ENCODE measurements around the gene ADGRV1. TPM values are rescaled to one million over a fixed set of nuclear protein-coding genes. Genes with fewer than 3 reads are reported as not detected.

Gene ADGRV1
- total and polyA plus RNA-seq, 7 experiments from 2014 or later, result 0.32 to 1.1 TPM; not detected in 5

DNA sequence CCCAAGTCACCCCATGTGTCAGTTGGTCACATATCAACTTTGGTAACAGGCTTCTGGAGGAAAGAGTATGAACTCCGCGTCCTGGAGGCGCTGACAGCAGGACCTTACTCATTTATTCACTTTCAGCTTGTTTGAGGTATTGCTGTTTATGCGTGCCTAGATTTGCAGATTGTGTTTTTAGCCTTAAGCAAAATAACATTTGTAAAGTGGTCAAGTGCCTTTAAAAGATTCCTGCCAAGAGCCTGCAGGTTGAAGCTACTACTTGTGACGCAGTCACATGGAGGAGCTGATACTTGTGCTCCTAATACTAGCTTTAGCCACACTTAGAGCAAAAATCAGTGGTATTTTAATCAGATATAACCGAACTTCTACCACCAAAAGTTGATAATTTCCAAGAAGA, 351.3 kb downstream of the ADGRV1 start:
- DNase-seq (no peak), ATAC-seq (no peak)
- no peaks in the 10 kb centered on the region for H3K4me1 ChIP-seq (ENCODE audit: control insufficient read depth in 2 of 2, insufficient read depth in 2 of 2, low read length in 2 of 2)
- no peak overlapping the region for H3K4me3 ChIP-seq (ENCODE audit: low read length)
- H3K4me3 Mint-ChIP-seq, result no peak overlapping the region
- no peaks in the 10 kb centered on the region for H3K4me1 Mint-ChIP-seq
- no peak overlapping the region for H3K27ac ChIP-seq (ENCODE audit: low read depth, low read length)
- intact Hi-C loops (cut with micrococcal nuclease), result no loop called here
- ChIA-PET POLR2A (no interaction called here), CTCF (interaction anchor here (0.6 to 1.4 kb wide), 2 partner anchors 45 to 509 kb away, joined by 3 read pairs; no protein-coding TSS in a partner anchor)
- H3K27ac Mint-ChIP-seq, result no peak overlapping the region
- H3K27me3 ChIP-seq (ENCODE audit: control insufficient read depth in 2 of 2, insufficient read depth in 2 of 2, low read length in 2 of 2), result no peaks in the 10 kb centered on the region
- H3K36me3 ChIP-seq (ENCODE audit: control insufficient read depth in 2 of 3, insufficient read depth in 3 of 3, low read length in 3 of 3), result no peaks in the 10 kb centered on the region
- H3K27me3 Mint-ChIP-seq, result peaks cover 0 to 11% (median 4%) of the 10 kb centered on the region in 5 donors
- no peaks in the 10 kb centered on the region for H3K9me3 Mint-ChIP-seq
- H3K9me3 ChIP-seq (ENCODE audit: control insufficient read depth in 2 of 3, low read length in 3 of 3), result no peaks in the 10 kb centered on the region
- H3K36me3 Mint-ChIP-seq, result no peaks in the 10 kb centered on the region

DNA sequence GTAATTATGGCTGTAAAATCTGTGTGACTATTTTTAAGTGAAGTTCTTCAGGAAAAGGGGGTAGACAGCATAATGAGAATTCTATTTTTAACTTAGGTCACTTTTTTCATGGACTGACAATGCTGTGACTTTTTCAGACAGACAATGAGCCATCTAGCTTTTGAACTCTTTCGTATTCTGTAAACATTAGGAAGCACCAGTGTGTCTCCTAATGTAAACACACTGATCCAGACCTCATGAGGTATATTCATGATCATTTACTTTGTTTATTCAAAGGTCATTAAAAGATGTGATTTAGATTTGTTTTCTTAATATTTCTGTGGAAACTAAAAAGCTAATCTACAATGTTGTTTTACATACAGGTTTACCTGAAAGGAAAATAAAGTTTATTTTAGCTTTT, 352.6 kb downstream of the ADGRV1 start:
- ChIA-PET CTCF (interaction anchor here (1.4 kb wide), 1 partner anchor 508 kb away, joined by 3 read pairs; no protein-coding TSS in a partner anchor), POLR2A (no interaction called here)
- no peak for DNase-seq
- no peak overlapping the region for H3K27ac Mint-ChIP-seq
- no peaks in the 10 kb centered on the region for H3K4me1 ChIP-seq (ENCODE audit: control insufficient read depth in 2 of 2, insufficient read depth in 2 of 2, low read length in 2 of 2)
- no peaks in the 10 kb centered on the region for H3K27me3 ChIP-seq (ENCODE audit: control insufficient read depth in 2 of 2, insufficient read depth in 2 of 2, low read length in 2 of 2)
- no peaks in the 10 kb centered on the region for H3K36me3 Mint-ChIP-seq
- no peaks in the 10 kb centered on the region for H3K9me3 ChIP-seq (ENCODE audit: control insufficient read depth in 2 of 3, low read length in 3 of 3)
- no peak overlapping the region for H3K27ac ChIP-seq (ENCODE audit: low read depth, low read length)
- no peak for ATAC-seq
- peaks cover 0 to 11% (median 5%) of the 10 kb centered on the region in 5 donors for H3K27me3 Mint-ChIP-seq
- H3K4me3 ChIP-seq (ENCODE audit: low read length), result no peak overlapping the region
- H3K9me3 Mint-ChIP-seq, result no peaks in the 10 kb centered on the region
- H3K36me3 ChIP-seq (ENCODE audit: control insufficient read depth in 2 of 3, insufficient read depth in 3 of 3, low read length in 3 of 3), result no peaks in the 10 kb centered on the region
- H3K4me1 Mint-ChIP-seq, result no peaks in the 10 kb centered on the region
- H3K4me3 Mint-ChIP-seq, result no peak overlapping the region
- intact Hi-C loops (cut with micrococcal nuclease), result no loop called here

DNA sequence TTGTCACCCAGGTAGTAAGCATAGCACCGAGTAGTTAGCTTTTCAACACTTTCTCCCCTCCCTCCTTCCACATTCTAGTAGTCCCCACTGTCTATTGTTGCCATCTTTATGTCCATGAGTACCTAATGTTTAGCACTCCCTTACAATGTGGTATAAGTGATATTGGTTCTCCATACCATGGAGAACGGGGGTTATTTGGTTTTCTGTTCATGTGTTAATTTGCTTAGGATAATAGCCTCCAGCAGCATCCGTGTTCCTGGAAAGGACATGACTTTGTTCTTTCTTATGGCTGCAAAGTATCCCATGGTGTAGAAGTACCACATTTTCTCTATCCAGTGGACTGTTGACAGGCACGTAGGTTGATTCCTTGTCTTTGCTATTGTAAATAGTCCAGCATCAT, 353.9 kb downstream of the ADGRV1 start:
- CTCF ChIA-PET, result no interaction called here

DNA sequence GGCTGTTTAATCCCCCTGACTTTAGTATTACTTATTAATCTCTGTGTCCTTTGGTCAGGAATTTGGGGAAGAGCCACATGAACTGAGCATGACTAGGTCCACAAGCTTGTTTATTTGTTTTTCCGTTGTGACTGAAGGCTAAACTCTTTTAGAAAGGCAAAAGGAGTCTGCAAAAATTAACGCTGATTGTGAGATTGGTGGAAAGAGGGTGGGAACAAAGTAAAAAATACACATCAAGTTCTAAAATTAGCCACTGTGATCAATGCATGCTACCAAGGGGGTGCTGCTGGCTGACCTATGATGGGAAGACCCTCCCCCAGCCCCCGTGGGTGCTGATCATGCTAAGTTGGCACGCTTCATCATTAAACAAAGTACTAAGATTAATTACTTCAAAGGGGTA, 356.8 kb downstream of the ADGRV1 start:
- POLR2A ChIA-PET, result no interaction called here
- CTCF ChIA-PET, result no interaction called here
- DNase-seq (no peak), ATAC-seq (no peak)
- H3K9me3 ChIP-seq (ENCODE audit: control insufficient read depth in 2 of 3, low read length in 3 of 3), result no peaks in the 10 kb centered on the region
- Mint-ChIP-seq H3K36me3 (no peaks in the 10 kb centered on the region), H3K27ac (no peak overlapping the region), H3K4me3 (no peak overlapping the region), H3K9me3 (no peaks in the 10 kb centered on the region), H3K27me3 (peaks cover 0 to 12% (median 4%) of the 10 kb centered on the region in 5 donors), H3K4me1 (no peaks in the 10 kb centered on the region)
- intact Hi-C loops (cut with micrococcal nuclease), result no loop called here
- no peaks in the 10 kb centered on the region for H3K4me1 ChIP-seq (ENCODE audit: control insufficient read depth in 2 of 2, insufficient read depth in 2 of 2, low read length in 2 of 2)
- H3K4me3 ChIP-seq (ENCODE audit: low read length), result no peak overlapping the region
- H3K36me3 ChIP-seq (ENCODE audit: control insufficient read depth in 2 of 3, insufficient read depth in 3 of 3, low read length in 3 of 3), result no peaks in the 10 kb centered on the region
- H3K27ac ChIP-seq (ENCODE audit: low read depth, low read length), result no peak overlapping the region
- H3K27me3 ChIP-seq (ENCODE audit: control insufficient read depth in 2 of 2, insufficient read depth in 2 of 2, low read length in 2 of 2), result no peaks in the 10 kb centered on the region

More for the DNA sequence above, 353.9 kb downstream of the ADGRV1 start:
- POLR2A ChIA-PET, result no interaction called here
- H3K27ac Mint-ChIP-seq, result no peak overlapping the region
- Histone ChIP-seq H3K4me3 (ENCODE audit: low read length) (no peak overlapping the region), H3K4me1 (ENCODE audit: control insufficient read depth in 2 of 2, insufficient read depth in 2 of 2, low read length in 2 of 2) (no peaks in the 10 kb centered on the region), H3K27ac (ENCODE audit: low read depth, low read length) (no peak overlapping the region), H3K9me3 (ENCODE audit: control insufficient read depth in 2 of 3, low read length in 3 of 3) (no peaks in the 10 kb centered on the region), H3K27me3 (ENCODE audit: control insufficient read depth in 2 of 2, insufficient read depth in 2 of 2, low read length in 2 of 2) (no peaks in the 10 kb centered on the region), H3K36me3 (ENCODE audit: control insufficient read depth in 2 of 3, insufficient read depth in 3 of 3, low read length in 3 of 3) (no peaks in the 10 kb centered on the region)
- no peak for ATAC-seq
- no peaks in the 10 kb centered on the region for H3K4me1 Mint-ChIP-seq
- H3K36me3 Mint-ChIP-seq, result no peaks in the 10 kb centered on the region
- peaks cover 0 to 11% (median 4%) of the 10 kb centered on the region in 5 donors for H3K27me3 Mint-ChIP-seq
- intact Hi-C loops (cut with micrococcal nuclease), result no loop called here
- H3K9me3 Mint-ChIP-seq, result no peaks in the 10 kb centered on the region
- H3K4me3 Mint-ChIP-seq, result no peak overlapping the region
- DNase-seq, result no peak

DNA sequence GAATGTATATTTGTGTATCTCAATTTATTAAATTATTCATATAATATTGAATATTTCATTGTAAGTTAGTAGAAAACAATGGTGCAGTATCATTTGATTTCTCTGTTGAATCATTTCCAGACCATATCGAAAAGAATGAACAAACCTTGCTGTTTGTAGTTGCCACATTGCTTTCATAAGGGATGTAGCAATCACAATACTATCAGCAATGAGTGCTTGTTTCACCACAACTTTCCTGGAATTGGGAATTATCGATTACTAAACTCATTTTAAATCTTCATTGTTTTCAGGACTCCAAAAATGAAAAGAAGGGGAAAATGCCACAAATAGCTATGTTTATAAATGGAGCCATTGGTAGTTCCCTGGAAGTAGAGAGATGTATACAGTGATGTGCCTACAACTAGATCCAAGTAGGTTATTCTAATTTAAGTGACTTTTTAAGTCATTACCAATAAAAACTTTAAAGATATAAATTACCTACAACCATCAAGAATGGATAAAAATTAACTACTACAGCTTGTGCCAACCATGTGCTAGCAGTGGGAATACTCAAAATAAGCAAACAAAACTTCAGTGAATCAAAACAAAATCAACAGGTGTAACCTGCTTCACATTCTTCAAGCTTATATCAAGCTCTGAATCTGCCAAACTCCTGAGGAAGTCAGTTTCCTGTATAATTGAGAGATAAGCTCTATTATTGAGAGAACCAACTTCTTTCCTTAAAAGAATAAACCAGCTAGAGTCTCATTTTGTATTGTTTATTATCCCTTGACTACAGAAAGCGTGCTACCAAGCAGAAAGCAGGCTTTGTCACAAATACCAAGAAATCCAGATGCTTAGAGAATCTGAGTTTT, 358.6 kb downstream of the ADGRV1 start:
- POLR2A ChIA-PET, result no interaction called here
- intact Hi-C loops (cut with micrococcal nuclease), result no loop called here
- Mint-ChIP-seq H3K4me3 (no peak overlapping the region), H3K9me3 (no peaks in the 10 kb centered on the region), H3K36me3 (no peaks in the 10 kb centered on the region), H3K27ac (no peak overlapping the region), H3K27me3 (peaks cover 0 to 12% (median 4%) of the 10 kb centered on the region in 5 donors), H3K4me1 (no peaks in the 10 kb centered on the region)
- H3K4me1 ChIP-seq (ENCODE audit: control insufficient read depth in 2 of 2, insufficient read depth in 2 of 2, low read length in 2 of 2), result no peaks in the 10 kb centered on the region
- DNase-seq (no peak), ATAC-seq (no peak)
- H3K4me3 ChIP-seq (ENCODE audit: low read length), result no peak overlapping the region
- no peaks in the 10 kb centered on the region for H3K9me3 ChIP-seq (ENCODE audit: control insufficient read depth in 2 of 3, low read length in 3 of 3)
- CTCF ChIA-PET, result no interaction called here
- H3K27ac ChIP-seq (ENCODE audit: low read depth, low read length), result no peak overlapping the region
- no peaks in the 10 kb centered on the region for H3K27me3 ChIP-seq (ENCODE audit: control insufficient read depth in 2 of 2, insufficient read depth in 2 of 2, low read length in 2 of 2)
- H3K36me3 ChIP-seq (ENCODE audit: control insufficient read depth in 2 of 3, insufficient read depth in 3 of 3, low read length in 3 of 3), result no peaks in the 10 kb centered on the region

DNA sequence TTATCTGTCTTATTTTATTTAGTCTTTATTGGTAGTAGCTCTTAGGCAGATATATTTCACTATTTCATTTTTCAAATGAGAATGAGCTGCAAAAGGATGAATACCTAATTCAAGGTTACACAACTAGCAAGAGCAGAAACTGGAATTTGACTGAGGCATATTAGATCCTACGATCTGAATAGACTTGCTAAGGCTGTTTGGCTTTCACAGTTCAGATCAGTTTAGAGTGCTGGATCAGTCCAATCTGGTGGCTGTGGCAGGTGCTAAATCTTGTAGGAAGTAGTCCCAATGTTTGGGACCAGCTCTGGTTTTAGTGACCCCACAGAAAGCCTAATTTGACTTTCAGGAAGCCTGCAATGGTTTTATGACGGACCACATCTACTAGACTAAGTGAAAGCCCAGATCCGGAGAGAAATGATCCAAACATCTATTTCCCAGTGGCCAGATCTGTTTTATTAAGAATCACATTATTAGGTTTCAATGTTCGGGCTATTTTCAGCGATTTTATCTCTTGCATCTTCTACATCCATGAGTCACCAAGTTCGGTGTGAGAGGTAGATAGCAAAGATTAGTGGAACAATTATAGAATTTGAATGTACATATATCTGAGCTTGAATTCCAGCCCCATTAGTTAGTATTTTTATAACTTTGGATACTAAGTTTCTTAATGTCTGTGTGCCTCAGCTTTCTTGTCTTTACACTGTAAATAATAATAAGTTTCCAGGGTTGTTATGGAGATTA, 359.5 kb downstream of the ADGRV1 start:
- H3K27me3 ChIP-seq (ENCODE audit: control insufficient read depth in 2 of 2, insufficient read depth in 2 of 2, low read length in 2 of 2), result no peaks in the 10 kb centered on the region
- H3K36me3 ChIP-seq (ENCODE audit: control insufficient read depth in 2 of 3, insufficient read depth in 3 of 3, low read length in 3 of 3), result no peaks in the 10 kb centered on the region
- intact Hi-C loops (cut with micrococcal nuclease), result no loop called here
- Mint-ChIP-seq H3K9me3 (no peaks in the 10 kb centered on the region), H3K27ac (no peak overlapping the region), H3K36me3 (no peaks in the 10 kb centered on the region), H3K4me1 (no peaks in the 10 kb centered on the region), H3K4me3 (no peak overlapping the region), H3K27me3 (peaks cover 0 to 12% (median 4%) of the 10 kb centered on the region in 5 donors)
- ChIA-PET POLR2A (no interaction called here), CTCF (interaction anchor here (0.6 kb wide), 1 partner anchor 479 kb away, joined by 3 read pairs; no protein-coding TSS in a partner anchor)
- H3K4me1 ChIP-seq (ENCODE audit: control insufficient read depth in 2 of 2, insufficient read depth in 2 of 2, low read length in 2 of 2), result no peaks in the 10 kb centered on the region
- no peak overlapping the region for H3K27ac ChIP-seq (ENCODE audit: low read depth, low read length)
- H3K4me3 ChIP-seq (ENCODE audit: low read length), result no peak overlapping the region
- DNase-seq, result no peak
- no peak for ATAC-seq
- H3K9me3 ChIP-seq (ENCODE audit: control insufficient read depth in 2 of 3, low read length in 3 of 3), result no peaks in the 10 kb centered on the region

All from naive thymus-derived CD4-positive, alpha-beta T cell (primary cell).